GM18520 (cell line): Measurements from ENCODE around the gene AFP.

Experiments used
- ATAC-seq: cut with Tn5 transposase; IDR thresholded peaks from one replicate; pipeline ENCODE4 v1.9.1; 2021; ENCODE audit not compliant: unreplicated experiment

AFP gene

GRCh38 chr4:73436674-73437557 lies 895 bp downstream of the AFP start:
- ATAC-seq, result no peak

- no peak for ATAC-seq
Measured at GRCh38 chr4:73437558-73437956, 1.5 kb downstream of the AFP start.

GRCh38 chr4:73438048-73438447 lies 2.0 kb downstream of the AFP start:
- ATAC-seq, result no peak

- ATAC-seq, result no peak
Measured at GRCh38 chr4:73438582-73439215, 2.7 kb downstream of the AFP start.

- ATAC-seq, result no peak
Measured at GRCh38 chr4:73439445-73439844, 3.4 kb downstream of the AFP start.

GRCh38 chr4:73439991-73440390 lies 4.0 kb downstream of the AFP start:
- no peak for ATAC-seq

GRCh38 chr4:73440653-73441052 lies 4.6 kb downstream of the AFP start:
- ATAC-seq, result no peak

GRCh38 chr4:73442275-73442674 lies 6.3 kb downstream of the AFP start:
- no peak for ATAC-seq

GRCh38 chr4:73443224-73443623 lies 7.2 kb downstream of the AFP start:
- no peak for ATAC-seq

- no peak for ATAC-seq
Measured at GRCh38 chr4:73445383-73446335, 9.6 kb downstream of the AFP start.

- peak; percentile 96 for ATAC-seq
Measured at GRCh38 chr4:73446336-73446938, 10.4 kb downstream of the AFP start.

GRCh38 chr4:73447671-73448070 lies 11.7 kb downstream of the AFP start:
- ATAC-seq, result no peak

GRCh38 chr4:73448448-73449203 lies 12.6 kb downstream of the AFP start:
- ATAC-seq, result no peak

- ATAC-seq, result no peak
Measured at GRCh38 chr4:73450398-73451004, 14.5 kb downstream of the AFP start.

- no peak for ATAC-seq
Measured at GRCh38 chr4:73451404-73451803, 15.4 kb downstream of the AFP start.

- no peak for ATAC-seq
Measured at GRCh38 chr4:73451981-73452747, 16.1 kb downstream of the AFP start.

- no peak for ATAC-seq
Measured at GRCh38 chr4:73452953-73453700, 17.1 kb downstream of the AFP start.

GRCh38 chr4:73453701-73454005 lies 17.6 kb downstream of the AFP start:
- no peak for ATAC-seq

GRCh38 chr4:73454920-73455319 lies 18.9 kb downstream of the AFP start:
- no peak for ATAC-seq
